Amniotic stem cell (primary cell): ENCODE measurements around the gene GRIN1.

ENCODE experiments used
- DNase-seq: peaks from one replicate; lab custom pipeline; 2025; lab: John Stamatoyannopoulos, UW

GRIN1 gene

DNA sequence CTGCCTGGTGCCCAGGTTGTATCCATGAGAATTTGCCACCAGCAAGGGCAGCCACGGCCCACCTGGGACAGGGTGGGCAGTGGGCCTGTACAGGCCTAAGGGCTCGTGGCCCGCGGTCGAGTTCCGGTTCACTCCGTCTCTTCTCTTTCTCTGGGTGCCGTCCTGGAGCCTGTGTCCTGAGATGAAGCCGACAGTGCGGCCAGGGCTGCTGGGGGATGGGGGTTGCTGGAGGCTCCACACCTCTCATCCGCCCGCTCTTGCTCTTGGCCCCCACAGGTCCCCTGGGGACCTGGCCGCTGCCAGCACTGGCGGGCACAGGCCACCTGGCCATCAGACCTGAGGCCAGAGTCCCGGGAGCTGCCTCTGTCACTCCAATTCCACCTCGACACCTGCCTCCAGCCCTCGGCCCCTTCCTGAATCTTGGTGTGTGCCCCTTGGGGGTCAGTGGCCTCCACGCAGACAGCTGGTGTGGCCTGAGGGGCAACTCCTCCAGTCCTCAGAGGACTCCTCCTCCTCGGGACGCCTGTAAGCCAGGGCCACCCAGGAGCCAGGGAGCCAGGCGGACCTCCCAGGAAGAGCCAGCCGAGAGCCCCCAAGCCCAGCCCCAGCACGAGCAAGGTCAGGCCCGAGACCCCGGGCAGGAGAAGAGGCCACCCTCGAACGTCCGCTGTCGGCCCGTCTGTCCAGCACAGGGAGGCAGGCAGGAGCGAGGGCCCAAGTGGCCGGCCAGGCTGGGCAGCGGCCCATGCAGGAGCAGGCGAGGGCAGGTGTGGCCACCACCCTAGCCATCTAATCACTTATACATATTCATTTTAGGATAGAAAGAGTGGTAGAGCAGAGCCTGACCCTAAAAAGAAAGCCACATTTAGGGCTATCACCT, 25.7 kb downstream of the GRIN1 start:
- no peak for DNase-seq

DNA sequence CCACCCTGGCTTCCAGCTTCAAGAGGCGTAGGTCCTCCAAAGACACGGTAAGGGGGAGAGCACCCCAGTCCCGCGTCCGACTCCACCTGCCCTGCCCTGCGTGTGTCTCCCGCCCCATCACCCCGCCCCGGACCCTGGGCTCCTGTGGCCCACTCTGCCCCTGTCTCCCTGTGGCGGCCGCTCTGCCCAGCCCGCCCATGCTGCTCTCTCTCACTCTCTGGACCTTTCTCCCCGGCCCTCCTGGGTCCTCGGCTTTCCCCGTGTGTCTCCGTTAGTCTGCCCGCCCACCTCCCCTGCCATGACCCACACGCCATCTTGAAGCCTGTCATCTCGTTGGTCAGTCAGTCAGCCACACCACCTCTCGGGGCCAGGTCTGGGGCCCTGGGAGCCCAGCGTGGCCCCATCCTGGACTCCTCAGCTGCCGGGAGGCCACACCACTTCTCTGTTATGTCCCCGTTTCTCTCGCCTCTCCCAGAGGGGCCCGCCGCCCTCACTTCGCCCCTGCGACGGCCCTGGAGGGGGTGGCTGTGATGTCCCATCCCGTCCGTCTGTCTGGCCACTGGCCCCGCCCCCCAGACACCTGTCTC, 26.4 kb downstream of the GRIN1 start:
- DNase-seq = no peak

DNA sequence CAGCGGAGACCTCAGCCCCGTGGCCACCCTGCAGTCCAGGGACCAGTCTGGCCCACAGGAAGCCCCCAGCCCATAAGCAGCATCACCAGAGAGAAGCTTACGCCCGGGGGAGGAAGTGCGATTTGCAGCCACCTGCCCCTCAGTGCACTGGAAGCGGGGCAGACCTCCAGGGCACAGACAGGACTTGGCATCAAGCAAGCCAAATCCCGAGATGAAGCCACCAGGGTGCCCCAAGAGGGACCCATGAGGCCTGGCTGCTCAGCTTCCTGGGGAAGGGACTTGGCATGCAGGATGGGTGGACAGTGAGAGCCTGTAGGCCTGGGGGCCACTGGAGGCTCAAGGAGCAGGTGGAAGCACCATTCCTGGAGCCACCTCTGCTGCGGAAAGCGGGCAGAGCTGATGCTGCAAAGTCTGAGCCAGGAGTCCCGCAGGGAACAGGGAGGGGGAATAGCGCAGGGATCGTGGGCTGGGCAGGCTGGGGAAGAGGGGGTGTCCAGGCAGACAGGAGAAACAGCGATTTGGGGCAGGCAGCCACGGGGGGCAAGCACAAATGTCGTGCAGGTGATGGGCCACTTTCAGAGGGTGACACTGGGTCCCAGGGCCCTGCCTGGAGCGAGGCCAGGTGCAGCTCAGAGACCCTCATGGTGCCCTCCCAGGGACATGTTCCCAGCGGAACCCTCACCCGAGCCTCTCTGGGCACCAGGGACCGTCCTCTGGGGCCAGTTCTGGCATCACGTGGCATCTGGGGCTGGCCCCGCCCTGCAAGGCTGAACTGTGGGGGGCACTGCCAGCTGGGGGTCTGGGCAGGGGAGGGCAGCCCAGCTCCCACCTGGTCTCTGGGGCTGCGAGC, 27.7 kb downstream of the GRIN1 start:
- DNase-seq = no peak

DNA sequence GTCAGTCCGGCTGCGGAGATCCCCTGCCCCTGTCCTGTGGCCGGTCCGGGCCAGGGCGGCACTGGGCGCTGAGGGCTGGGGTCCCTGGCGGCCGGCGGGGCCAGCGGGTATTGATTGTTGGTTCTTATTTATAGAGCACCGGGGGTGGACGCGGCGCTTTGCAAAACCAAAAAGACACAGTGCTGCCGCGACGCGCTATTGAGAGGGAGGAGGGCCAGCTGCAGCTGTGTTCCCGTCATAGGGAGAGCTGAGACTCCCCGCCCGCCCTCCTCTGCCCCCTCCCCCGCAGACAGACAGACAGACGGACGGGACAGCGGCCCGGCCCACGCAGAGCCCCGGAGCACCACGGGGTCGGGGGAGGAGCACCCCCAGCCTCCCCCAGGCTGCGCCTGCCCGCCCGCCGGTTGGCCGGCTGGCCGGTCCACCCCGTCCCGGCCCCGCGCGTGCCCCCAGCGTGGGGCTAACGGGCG, 28.4 kb downstream of the GRIN1 start:
- no peak for DNase-seq

DNA sequence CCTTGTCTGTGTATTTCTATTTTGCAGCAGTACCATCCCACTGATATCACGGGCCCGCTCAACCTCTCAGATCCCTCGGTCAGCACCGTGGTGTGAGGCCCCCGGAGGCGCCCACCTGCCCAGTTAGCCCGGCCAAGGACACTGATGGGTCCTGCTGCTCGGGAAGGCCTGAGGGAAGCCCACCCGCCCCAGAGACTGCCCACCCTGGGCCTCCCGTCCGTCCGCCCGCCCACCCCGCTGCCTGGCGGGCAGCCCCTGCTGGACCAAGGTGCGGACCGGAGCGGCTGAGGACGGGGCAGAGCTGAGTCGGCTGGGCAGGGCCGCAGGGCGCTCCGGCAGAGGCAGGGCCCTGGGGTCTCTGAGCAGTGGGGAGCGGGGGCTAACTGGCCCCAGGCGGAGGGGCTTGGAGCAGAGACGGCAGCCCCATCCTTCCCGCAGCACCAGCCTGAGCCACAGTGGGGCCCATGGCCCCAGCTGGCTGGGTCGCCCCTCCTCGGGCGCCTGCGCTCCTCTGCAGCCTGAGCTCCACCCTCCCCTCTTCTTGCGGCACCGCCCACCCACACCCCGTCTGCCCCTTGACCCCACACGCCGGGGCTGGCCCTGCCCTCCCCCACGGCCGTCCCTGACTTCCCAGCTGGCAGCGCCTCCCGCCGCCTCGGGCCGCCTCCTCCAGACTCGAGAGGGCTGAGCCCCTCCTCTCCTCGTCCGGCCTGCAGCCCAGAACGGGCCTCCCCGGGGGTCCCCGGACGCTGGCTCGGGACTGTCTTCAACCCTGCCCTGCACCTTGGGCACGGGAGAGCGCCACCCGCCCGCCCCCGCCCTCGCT, 29.0 kb downstream of the GRIN1 start:
- no peak for DNase-seq

DNA sequence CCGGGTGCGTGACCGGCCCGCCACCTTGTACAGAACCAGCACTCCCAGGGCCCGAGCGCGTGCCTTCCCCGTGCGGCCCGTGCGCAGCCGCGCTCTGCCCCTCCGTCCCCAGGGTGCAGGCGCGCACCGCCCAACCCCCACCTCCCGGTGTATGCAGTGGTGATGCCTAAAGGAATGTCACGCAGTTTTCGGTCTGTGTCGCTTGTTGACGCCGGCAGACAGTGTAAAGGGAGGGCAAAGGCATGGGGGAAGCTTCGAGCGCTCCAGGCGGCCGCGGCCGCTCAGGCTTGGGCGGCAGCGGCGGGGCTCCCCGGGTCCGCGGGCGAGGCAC, 29.6 kb downstream of the GRIN1 start:
- DNase-seq = no peak

DNA sequence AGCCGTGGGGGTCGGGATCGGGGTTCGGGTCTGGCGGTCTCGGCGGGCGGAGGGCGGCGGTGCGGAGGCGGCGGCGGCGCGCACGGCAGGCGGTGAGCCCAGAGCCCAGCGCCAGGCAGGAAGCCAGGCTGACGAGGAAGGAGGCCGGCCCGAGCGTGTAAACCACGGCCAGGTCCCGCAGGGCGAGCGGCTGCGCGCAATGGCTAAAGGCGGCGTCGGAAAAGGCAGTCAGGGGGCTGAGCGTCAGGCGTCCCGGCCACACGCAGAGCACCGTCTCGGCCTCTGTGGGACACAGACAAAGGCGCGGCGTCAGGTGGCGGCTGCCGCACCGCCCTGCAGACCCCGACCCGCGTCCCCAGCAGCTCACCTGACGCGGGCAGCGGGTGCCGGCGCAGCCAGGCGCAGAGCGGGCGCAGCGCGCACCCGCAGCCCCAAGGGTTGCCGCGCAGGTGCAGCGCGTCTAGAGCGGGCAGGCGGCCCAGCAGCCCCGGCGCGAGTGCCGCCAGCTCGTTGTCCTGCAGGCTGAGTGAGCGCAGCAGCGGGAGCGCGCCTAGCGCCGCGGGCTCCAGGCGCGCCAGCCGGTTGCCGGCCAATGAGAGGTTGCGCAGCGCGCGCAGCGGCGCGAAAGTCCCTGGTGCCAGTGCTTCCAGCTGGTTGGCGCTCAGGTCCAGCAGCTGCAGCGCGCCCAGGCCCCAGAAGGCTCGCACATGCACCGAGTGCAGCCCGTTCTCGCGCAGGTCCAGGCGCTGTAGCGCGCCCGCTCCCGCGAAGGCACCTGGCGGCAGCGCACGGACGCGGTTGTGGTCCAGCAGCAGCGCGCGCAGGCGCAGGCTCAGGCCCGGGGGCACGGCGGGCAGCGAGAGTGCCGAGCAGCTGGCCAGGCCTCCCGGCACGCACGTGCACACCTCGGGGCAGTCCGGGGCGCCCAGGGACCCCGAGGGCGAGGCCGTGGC, 30.2 kb downstream of the GRIN1 start:
- no peak for DNase-seq

DNA sequence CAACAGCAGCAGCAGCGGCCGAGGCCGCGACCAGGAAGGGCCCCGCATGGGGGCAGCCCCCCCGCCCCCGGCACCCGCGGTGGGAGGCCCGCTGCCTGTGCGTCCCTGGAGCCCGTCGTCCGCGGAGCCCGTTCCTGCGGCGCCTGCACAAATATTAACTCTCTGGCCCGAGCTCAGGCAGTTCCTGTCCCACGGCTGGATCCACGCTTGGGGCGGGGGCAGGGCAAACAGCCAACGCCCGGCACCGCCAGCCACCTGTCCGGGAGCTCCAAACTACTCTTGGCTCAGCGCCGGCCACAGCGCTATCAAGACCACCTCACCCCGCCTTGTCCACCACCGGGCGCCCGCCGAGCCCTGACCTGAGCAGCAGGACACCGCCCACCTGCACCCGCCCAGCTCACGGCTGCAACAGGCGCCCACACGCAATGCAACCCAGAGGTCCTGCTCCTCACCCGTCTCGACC, 31.0 kb downstream of the GRIN1 start, which contains the start of gene LRRC26:
Gene LRRC26 (minus strand): TSS at position 156 of the 463 bp plus-strand sequence. CDS start 108 bp downstream, at position 48.
- no peak for DNase-seq

DNA sequence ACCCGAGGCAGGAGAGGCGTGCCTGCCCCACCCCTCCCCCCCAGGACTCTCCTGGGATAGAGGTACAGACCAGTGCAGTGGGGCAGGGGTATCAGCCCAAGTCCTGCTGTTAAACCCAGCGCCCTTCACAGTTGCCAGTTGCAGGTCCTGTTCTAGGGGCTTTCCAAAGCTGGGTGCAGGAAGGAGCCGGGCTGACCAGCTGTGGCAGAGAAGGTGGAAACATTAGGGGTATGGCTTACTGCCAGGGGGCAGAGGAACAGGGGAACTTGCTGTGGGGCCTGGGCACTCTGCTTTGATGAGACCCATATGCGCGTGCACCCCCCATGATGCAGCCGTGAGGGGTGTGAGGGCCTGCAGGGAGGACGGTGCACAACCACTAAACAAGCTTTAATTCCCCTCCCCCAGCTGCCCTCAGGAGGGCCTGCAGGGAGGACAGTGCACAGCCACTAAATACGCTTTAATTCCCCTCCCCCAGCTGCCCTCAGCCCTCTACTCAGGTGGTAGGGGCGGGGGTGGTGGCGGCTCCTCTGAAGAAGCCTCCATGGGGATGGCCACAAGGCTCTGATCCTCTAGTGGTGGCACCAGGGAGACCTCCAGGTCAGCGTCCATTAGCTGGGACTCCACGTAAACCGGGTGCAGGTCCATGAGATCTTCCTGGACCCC, 31.7 kb downstream of the GRIN1 start:
- DNase-seq = no peak

DNA sequence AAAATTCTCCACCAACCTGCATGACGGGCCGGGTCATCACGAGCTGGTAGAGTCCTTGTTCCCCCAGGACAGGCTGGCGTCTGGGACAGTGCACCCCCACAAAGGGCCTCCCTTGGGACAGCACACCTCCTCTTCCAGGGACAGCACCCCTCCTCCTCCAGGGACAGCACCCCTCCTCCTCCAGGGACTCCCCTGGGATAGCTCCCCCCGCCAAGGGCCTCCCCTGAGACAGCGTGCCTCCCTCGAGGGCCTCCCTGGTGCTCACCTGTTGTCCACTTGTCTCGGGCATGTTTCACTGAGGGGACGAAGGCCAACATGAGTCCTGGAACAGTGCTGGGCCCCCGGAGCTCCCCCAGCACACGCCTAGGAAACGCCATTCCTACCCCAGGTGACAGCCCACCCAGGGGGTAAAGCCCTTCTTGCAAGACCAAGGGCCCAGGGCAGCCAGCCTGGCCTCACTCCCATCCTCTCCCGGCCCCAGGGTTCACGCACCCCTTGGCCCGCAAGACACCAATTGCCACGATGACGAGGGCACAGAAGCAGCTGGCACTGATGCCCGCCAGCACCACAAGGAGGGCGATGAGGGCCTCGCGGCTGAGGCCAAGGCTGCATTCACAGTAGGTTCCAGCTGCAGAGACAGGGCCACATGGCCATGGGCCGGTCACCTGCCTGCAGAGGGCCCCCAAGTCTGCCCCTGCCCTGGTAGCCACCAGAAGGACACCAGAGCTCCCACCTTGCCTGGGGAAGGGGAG, 32.4 kb downstream of the GRIN1 start:
- no peak for DNase-seq

DNA sequence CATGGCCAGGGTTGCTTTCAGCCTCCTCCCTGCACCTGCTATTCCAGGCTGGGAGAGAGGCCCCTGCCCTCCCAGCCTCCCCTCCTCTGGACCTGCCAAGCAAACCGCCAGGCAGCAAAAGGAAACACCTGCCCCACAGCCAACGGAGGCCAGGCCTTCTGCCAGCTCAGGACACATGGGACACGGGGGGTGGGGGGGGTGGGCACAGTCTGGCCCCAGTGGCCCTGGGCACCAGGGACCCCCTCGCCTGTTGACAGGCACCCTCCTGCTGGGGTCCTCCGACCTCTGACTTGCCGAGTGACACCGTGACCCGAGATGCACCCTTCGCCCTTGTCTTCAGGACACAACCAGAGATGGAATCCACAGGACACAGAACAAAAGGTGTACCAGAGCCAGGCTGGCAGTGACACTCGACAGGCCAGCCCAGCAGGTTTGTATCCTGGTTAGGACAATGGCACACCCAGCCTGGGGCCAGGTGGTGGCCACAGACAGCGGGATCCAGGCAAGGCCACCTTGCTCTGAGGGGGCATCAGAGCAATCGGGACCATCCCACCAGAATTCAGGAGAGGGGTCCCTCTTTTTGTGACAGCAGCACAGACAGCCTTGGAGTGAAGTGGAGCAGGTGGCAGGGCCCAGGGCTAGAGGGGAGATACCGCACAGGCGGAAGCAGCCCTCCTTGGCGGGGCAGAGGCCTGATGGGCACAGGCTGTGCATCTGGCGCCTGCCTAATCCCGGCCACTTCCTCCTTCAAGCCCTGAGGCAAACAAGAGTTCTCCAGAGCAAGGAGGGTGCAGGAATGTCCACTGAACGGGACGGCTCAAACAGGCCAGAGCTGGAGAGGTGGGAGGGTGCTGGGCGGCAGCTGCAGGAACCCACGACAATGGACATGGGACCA, 34.2 kb downstream of the GRIN1 start:
- no peak for DNase-seq

DNA sequence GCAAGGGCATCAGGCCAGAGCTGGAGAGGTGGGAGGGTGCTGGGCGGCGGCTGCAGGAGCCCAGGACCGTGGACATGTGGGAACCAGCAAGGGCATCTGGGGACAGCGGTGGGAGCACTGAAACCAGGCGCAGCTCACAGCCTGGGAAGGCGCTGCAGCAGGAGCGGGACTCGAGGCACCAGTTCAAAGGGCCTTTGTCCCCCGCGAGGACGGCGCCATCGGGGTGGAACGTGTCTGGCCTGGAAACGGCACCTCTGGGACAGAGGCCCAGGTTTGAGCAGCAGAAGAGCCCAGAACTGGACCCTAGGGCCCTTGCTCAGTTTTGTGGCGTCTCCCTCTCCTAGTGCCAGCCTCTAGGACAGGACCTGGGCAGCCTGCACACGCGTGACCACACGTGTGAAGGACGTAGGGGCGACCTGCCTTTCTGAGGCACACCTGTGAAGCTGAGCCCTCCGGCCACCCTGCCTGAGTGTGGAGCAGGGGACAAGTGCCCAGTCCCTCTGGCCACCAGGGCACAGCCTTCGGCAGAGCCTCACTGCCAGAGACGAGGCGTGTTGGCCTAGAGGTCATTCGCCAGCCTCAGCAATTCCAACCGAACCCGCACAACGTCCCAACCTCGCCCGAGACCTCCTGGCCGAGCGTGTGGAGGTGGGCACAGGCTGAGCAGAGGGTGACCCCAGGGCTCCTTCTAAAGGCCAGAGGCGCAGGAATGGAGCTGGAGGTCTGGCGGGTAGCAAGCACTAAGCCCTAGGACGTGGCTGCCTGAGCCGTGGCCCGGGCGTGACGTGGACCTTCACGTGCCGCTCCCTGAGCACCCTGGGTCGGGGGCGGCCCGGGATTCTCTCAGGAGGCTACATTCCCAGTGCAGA, 35.1 kb downstream of the GRIN1 start:
- no peak for DNase-seq

DNA sequence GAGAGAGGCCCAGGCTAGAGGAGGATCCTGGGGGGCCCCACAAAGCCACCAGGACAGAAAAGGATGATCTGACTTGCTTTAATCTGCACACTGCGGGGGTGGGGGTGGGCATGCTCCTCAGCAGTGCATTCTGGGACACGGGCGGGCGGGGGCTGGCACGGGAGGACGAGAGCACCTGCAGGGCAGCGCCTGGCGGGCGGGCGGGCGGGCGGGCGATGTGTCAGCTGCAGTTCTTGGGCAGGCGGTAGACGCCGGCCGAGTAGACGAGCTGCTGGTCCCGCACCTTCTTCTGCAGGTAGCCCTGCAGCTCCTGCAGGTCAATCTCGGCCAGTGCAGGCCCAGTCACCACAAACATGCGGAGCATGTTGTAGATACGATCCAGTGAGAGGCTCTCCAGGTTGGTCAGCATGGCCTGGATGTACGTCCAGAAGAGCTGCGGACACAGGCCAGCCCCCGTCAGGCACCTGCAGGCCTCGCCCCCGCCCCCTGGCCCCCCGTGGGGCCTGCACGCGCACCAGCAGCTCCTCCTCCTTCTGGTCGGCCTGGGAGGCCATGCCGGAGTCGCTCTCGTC, 35.9 kb downstream of the GRIN1 start:
- no peak for DNase-seq

DNA sequence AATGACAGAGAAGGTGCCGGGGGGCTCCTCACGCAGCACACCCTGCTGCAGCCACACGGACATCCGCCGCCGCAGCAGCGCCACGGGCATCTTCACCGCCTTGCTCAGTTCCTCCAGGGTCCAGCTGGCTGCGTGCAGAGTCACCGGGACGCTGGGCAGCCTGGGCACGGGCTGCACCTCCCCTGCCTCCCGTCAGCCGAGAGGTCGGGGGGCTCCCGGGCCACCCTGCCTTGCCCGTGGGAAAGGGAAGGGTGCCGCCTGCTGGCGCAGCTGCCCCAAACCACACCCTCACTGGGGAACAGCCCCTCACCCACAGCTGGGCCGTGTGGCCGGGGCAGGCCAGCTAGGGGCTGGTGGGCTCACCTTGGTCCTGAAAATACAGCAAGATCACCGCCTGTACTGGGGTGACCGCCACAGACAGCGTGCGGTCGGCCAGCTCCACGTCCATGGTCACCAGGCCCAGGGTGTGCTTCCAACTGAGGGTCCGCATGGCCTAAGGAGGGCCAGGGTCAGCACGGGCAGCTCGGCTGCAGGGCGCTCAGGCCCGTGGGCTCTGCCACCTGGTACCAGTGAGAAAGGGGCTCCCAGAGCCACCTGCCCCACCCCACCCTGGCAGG, 36.5 kb downstream of the GRIN1 start:
- DNase-seq = no peak

DNA sequence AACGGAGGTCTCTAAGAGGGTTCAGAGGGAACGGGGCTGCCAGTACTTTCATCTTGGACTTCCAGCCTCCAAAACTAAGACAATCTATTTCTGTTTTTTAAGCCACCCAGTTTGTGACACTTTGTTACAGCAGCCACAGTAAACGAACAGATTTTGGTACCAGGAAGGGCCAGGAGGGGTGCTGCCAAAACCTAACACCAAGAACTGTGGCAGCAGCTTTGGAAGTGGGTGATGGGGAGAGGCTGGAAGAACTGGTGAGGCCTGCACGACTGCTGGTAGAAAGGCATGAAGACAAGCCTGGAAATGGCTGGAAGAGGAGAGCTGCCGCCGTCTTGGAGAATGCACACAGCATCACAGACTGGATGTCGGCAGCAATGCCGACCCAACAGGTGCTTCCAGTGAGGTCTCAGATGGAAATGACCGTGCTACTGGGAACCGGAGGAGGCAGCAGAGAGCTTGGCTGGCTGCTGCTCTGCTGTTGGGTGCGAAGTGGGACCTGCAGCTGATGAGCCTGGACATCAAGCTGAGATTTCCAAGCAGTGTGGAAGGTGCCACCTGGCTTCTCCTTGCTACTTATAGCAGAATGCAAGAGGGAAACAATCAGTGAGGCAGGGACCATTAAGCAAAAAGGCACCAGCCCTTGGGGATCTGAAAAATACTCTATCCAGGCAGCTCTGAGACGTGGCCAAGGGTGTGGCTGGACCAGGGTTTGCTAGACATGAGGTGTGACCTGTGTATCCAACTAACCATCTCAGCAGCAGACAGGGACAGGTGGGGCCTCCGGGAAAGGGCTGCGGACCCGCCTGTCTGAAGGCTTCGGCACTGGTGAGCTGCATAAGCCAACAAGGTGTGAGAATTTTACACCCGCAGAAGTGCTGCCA, 37.6 kb downstream of the GRIN1 start:
- DNase-seq = no peak
